OCI-M1 (cell line): ENCODE data around the gene PAAF1.

Experiments
- DNase-seq: peaks from one replicate; lab custom pipeline; 2025; lab: John Stamatoyannopoulos, UW

Gene PAAF1

DNA sequence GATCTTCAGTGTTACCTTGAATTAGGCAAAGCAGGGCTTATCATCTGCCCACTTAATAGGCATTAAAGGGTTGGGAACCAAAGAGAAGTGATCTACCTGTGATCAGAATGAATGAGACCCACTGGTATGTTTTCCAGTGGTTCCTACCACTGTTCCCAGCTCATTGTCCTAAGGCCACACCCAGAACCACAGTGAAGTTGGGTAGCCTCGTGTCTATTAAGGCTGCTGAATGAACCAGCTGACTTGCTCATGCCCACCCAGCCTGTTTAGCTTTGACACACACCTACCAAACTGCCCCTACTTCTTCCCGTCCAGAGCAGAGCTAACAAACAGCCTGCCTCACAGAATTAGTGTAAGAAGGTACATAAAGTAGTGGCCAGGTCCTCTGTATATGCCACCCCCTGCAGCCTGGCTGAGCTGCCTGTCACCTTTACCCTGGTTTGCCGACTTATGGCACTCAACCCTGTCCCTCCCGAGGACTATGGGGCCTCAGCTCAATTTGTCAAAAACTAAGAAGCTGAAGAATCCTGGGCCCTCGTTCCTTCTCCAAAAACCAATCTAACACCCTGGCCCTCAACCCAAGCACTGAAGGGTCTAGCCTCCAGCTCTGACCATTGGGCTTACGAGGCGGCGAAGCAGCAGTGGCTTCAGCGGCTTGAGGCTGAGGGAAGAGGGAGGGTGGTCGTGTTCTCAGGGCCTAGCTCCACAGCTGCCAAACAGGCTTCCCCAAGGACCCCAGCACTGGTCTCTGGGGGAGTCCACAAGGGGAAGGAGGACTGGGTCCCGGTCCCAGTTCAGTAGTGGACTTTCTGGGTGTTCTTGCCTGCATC, 96.0 kb downstream of the PAAF1 start:
- DNase-seq, result peak; percentile 79

DNA sequence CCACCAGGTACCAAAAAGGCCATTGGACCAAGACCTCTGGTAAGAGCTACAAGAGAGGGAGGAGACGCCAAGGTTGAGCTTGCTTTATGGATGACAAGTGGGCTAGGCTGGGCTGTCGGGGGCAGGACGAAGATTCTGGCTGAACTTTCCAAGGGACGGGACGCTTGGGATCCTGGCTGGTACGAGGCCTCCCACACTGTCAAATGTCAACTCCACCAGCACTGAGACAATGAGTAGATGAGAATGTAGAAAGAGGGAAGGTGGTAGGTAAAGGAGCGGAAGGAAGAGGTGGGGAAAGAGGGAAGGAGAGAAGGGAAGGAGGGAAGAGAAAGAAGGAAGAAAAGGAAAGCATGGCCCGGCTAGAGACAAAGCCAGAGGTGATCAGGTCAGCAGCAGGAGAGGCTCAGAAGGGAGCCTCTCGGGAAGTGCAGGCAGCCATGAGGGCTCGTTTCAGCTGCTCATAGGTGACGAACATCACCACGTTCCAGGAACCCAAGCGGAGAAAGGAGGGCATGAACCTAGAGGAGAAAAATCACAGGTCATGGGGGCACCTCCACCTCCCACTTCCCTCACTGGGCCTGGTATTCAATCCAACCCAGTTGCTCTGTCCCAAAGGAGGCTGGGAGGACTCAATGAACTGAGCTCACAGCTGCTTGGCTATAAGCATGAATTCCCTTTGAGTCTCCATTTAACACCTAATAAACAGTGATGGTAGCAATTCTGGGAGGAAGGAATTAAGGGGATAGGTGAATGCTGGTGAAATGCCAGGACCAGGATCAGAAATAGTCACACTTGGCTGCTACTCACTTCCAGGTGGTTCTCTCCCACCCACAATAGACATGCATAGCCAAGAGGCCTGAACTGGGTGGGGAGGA, 98.0 kb downstream of the PAAF1 start:
- no peak for DNase-seq

DNA sequence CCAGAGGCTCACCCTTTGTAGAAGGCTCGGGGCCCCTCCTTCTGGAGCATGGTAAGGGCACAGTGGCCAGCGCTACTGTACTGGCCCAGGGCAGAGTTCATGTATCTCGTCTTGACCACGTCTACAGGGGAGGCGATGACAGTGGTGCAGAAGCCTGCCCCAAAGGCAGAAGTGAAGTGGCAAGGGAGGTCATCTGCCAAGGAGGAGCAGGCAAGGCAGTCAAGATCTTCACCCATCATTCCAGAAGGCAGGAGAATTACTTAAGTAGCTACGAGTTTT, 98.6 kb downstream of the PAAF1 start:
- DNase-seq, result no peak

GRCh38 chr11:73976451-73977151, 99.8 kb downstream of the PAAF1 start:
- no peak for DNase-seq

DNA sequence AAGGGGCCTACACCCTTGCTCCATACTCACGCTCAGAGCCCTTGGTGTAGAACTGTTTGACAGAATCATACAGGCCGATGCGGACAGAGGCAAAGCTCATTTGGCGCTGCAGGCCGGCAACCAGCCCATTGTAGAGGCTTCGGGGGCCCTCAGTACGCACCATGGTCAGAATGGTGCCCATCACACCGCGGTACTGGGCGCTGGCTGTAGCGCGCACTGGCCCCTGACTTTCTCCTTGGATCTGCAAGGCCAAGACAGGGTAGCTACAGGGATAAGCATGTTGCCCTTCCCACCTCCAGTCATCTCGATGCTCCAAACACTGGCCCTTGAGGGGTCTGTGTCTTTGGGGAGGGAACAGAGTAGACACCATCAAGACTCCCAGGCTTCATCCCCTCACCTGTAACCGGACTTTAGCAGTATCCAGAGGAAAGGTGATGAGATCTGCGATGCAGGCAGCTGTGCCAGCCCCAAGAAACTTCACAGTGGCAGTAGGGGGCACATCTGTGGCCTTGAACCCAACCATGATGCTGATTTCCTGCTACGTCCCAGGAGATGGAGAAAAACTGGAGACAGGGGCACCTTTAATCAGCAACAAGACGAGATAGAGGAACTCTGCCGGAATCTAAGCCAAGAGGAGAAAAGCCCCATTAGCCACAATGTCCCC, 101.2 kb downstream of the PAAF1 start:
- no peak for DNase-seq

GRCh38 chr11:73978576-73979086, 101.8 kb downstream of the PAAF1 start:
- no peak for DNase-seq

DNA sequence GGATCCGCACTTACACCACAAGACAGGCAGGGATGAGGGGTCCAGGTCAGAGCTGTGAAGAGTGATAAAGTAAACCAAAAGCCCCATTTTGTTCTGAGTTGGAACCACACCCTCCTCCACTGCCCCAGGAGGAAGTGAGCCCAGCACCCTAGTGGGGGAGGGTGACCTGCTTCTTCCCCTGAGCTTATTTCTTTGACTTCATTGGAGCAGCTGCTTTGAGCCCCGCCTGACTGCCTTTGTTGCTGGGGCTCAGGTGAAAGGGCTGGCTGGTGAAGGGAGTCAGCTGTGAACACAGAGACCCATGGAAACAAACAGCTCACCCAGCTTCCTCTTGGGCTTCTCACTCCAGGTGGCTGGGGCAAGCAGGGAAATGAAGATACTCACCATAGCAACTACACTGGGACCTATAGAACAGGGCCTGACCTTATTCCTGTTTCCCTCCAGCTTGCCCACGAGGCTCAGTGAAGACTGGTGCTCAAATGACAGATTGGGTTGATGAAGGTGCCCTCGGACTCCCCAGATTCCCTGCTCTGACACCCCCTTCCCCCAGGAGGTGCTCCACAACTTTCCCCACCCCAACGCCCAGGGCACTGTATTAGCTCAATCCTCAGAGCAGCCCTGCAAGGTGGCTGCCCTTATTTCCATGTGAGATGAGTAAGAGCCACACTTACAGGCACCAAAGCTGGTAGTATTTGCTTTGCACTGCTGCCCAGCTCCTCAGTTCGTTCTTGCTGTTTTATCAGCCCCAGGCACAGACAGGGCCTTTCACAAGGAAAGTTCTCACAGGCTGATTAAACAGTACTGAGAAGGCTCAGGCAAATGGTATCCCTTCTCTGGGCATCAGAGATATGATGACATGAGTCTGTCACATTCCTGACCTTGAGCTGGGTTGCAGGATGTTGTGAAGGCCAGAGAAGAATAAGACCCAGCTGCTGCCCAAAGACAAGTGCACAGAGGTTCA, 103.5 kb downstream of the PAAF1 start:
- peak; percentile 98 for DNase-seq
